Psoas muscle (tissue), 8 donors: ENCODE results near the gene BPI. TPM values are rescaled to one million over a fixed set of nuclear protein-coding genes. Genes with fewer than 3 reads are reported as not detected.

Experiments used
- ATAC-seq, 4 donors: fragments of 200-7000 bp; cut with Tn5 transposase; one replicate each; pipeline ENCODE4 v1.9.1; 2020; ENCODE audit warnings: moderate library complexity in 3 of 4, mild to moderate bottlenecking in 2 of 4
- DNase-seq, 2 donors: peaks; one replicate each; pipeline ENCODE4 v3.0.0-alpha.2; 2020
- H3K27ac ChIP-seq: fragments of 200-600 bp; one replicate; pipeline ENCODE4 v1.8.0; 2022
- H3K27me3 ChIP-seq, 3 donors: fragments of 200-600 bp in 1 of 3; one replicate each; pipeline versions ENCODE4 v1.6.1 to v1.8.0; 2013 to 2022; ENCODE audit warnings: low read length in 2 of 3, mild to moderate bottlenecking in 2 of 3, moderate library complexity in 1 of 3; ENCODE audit not compliant: insufficient read depth in 3 of 3
- H3K36me3 ChIP-seq, 2 donors: fragments of 200-600 bp in 1 of 2; one replicate each; pipeline versions ENCODE4 v1.6.1 to v1.8.0; 2013 to 2022; ENCODE audit warnings: low read depth in 1 of 2, mild to moderate bottlenecking in 1 of 2, moderate library complexity in 1 of 2; ENCODE audit not compliant: insufficient read depth in 1 of 2
- H3K4me1 ChIP-seq: fragments of 200-600 bp; one replicate; pipeline ENCODE4 v1.8.0; 2022
- H3K4me3 ChIP-seq: fragments of 200-600 bp; one replicate; pipeline ENCODE4 v1.8.0; 2022; ENCODE audit warnings: mild to moderate bottlenecking
- H3K9me3 ChIP-seq: fragments of 200-600 bp; one replicate; pipeline ENCODE4 v1.8.0; 2022
- CTCF ChIP-seq: fragments of 200-600 bp; IDR thresholded peaks from one replicate; pipeline ENCODE4 v1.8.0; 2022; ENCODE audit warnings: antibody characterized with exemption
- WGBS, 3 donors: extraction: QIAGEN DNeasy Blood & Tissue Kit; methylation state at CpG; one replicate each; pipeline versions ENCODE4 v1.1.6 to v1.1.7; 2013; 5-methylcytosine and 5-hydroxymethylcytosine counted together
- intact Hi-C, 2 donors: fragments of 100-400 bp; cut with DNase I; formaldehyde crosslinking; loops; one replicate each; pipeline versions ENCODE4 v1.11.0 to v1.14.2; 2022
- polyA plus RNA-seq, 3 donors: library from polyadenylated mRNA; stranded (reverse); fragments of 200-250 nt; gene quantifications; one replicate each; pipeline ENCODE4 v1.2.3, GENCODE V29; 2013
- total RNA-seq, 4 donors: library from RNA; stranded (reverse); fragmentation: NEBNext Ultra II Directional in 2 of 4; extraction: Animal tissue kit (Norgen Biotek cat#: 25700) in 2 of 4; gene quantifications; one replicate each; pipeline versions ENCODE4 v1.2.1 to v1.2.4, GENCODE V29; 2021 to 2023
- donor health status: healthy with polysubstance abuse.
- donor health status: DM: no; HTN: no; CAD: no; lungs with moderate emphysema.
- donor health status: Bipolar disorder and iron deficiency.
- donor health status: healthy.
- donor health status: DM: yes; HTN: yes; CAD: no.
- donor health status: DM: no; HTN: no; CAD: no.
- donor health status: DM: no; HTN: no; CAD: no.
- donor health status: DM: yes; HTN: yes; CAD: no.

The BPI gene
- total and polyA plus RNA-seq, 7 donors, result 0.06 to 0.49 (median 0.41) TPM; not detected in 4

DNA sequence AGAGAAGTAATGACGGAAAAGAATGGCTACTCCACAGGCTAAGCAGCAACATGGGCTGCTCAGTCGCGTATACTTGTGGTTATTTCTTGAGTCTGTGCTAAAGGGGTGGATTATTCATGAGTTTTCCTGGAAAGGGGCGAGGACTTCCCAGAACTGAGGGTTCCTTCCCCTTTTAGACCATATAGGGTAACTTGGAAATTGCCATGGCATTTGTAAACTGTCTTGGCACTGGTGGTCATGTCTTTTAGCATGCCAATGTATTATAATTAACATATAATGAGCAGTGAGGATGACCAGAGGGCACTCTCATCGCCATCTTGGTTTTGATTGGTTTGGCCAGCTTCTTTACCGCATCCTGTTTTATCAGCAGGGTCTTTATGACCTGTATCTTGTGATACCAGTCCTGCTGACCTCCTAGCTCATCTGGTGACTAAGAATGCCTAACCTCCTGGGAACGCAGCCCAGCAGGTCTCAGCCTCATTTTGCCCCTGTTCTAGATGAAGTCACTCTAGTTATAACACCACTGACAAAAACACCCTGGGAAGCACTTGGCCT is 53.8 kb downstream of the BPI start:
- Histone ChIP-seq H3K4me1 (no peaks in the 10 kb centered on the region), H3K27me3 (no peaks in the 10 kb centered on the region), H3K4me3 (no peak overlapping the region), H3K9me3 (no peaks in the 10 kb centered on the region), H3K27ac (no peak overlapping the region), H3K36me3 (no peaks in the 10 kb centered on the region)
- TF ChIP-seq CTCF, result no peak
- DNase-seq, result no peak
- ATAC-seq, result no peak
- intact Hi-C loops, result no loop called here
- 80 to 90% (median 86%) methylated on average over 7 of the region's 7 CpGs for WGBS, 3 donors

DNA sequence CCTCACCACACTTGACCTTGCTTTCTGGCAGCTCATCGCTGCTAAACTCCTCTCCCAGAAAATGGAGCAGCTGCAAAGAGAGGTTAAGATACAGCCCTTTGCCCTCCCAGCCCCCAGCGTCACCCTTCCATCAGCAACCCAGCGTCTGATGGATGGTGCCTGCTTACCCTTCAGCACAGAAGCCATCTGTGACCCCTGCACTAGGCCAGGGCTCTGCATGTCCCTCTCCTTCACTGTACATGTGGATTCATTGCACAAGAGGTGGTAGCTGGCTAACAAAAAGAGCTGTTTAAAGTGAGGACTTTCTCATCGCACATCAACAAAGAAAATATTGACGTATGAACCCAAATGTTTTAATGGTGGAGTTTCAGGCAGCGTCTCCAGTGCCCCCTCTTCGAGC is 54.6 kb downstream of the BPI start:
- DNase-seq (no peak), ATAC-seq (no peak)
- H3K4me1 ChIP-seq, result no peaks in the 10 kb centered on the region
- TF ChIP-seq CTCF, result no peak
- no peaks in the 10 kb centered on the region for H3K27me3 ChIP-seq
- 74 to 82% (median 79%) methylated on average over 7 of the region's 7 CpGs for WGBS, 3 donors
- H3K36me3 ChIP-seq, result no peaks in the 10 kb centered on the region
- no peaks in the 10 kb centered on the region for H3K9me3 ChIP-seq
- no peak overlapping the region for H3K27ac ChIP-seq
- H3K4me3 ChIP-seq, result no peak overlapping the region
- intact Hi-C loops, result no loop called here

- H3K9me3 ChIP-seq, result no peaks in the 10 kb centered on the region
- H3K4me3 ChIP-seq, result no peak overlapping the region
- 90 to 94% (median 93%) methylated on average over 8 of the region's 8 CpGs for WGBS, 3 donors
- intact Hi-C loops, result no loop called here
- ATAC-seq, result peak in 1 of 4 donors; percentile 41
- H3K36me3 ChIP-seq, result peaks cover 0 to 11% of the 10 kb centered on the region in 2 donors
- no peaks in the 10 kb centered on the region for H3K4me1 ChIP-seq
- no peak for DNase-seq
- no peak overlapping the region for H3K27ac ChIP-seq
- no peak for TF ChIP-seq CTCF
- H3K27me3 ChIP-seq, result no peaks in the 10 kb centered on the region
Measured at GRCh38 chr20:38363004-38363747, 59.2 kb downstream of the BPI start.

GRCh38 chr20:38369389-38369788 is 65.4 kb downstream of the BPI start:
- WGBS, 3 donors, result 40 to 47% (median 41%) methylated on average over 2 of the region's 2 CpGs

More at GRCh38 chr20:38369389-38369788, 65.4 kb downstream of the BPI start:
- intact Hi-C loops, result no loop called here
- Histone ChIP-seq H3K27me3 (no peaks in the 10 kb centered on the region), H3K4me3 (no peak overlapping the region), H3K9me3 (no peaks in the 10 kb centered on the region), H3K36me3 (peaks cover 0 to 21% of the 10 kb centered on the region in 2 donors), H3K27ac (no peak overlapping the region), H3K4me1 (no peaks in the 10 kb centered on the region)
- TF ChIP-seq CTCF, result no peak
- ATAC-seq, result no peak
- DNase-seq, result no peak
